NCI-H187 treated with DMSO at 0.1 percent for 48 hours (cell line): Measurements from ENCODE around the gene RNF31.

ENCODE experiments used
- DNase-seq: peaks from one replicate; lab custom pipeline; 2025; lab: John Stamatoyannopoulos, UW

Gene RNF31

DNA sequence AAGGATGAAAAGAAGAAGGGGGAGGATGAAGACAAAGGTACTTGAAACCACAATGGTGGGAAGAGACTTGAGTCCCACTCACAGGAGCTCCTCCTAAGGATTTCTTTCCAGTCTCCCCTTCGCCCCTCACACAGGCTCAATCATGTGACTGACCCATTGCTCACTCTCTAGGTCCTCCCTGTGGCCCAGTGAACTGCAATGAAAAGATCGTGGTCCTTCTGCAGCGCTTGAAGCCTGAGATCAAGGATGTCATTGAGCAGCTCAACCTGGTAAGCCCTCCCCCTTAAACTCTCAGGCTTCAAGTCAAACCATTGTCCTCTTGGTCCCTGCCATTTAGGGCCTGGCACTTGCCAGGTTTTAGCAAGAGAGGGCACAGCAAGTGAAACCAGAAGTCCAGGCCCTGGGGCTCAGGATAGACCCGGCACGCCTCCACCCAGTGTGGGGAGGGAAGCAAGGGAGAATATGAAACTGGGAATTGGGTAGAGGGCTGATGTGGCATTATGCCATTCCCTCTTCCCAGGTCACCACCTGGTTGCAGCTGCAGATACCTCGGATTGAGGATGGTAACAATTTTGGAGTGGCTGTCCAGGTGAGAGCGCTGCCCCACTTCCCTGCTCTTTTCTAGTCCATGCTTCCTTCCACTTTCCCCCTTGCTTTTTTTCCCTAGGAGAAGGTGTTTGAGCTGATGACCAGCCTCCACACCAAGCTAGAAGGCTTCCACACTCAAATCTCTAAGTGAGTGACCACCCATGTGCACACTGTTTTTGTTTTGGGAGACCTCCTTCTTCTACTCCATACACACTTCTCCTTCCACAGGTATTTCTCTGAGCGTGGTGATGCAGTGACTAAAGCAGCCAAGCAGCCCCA lies 9.5 kb upstream of the RNF31 start:
- DNase-seq = no peak

- DNase-seq = no peak
Measured at GRCh38 chr14:24138396-24139271, 8.7 kb upstream of the RNF31 start.

- DNase-seq = no peak
Measured at GRCh38 chr14:24139272-24139934, 7.9 kb upstream of the RNF31 start.

- peak; percentile 99 for DNase-seq
Measured at GRCh38 chr14:24141097-24141880, 6.0 kb upstream of the RNF31 start, which contains the start of gene EMC9. Gene EMC9 (minus strand): TSS chr14:24141591. CDS start chr14:24141304, 287 bp downstream.

- DNase-seq = no peak
Measured at GRCh38 chr14:24143511-24143910, 3.8 kb upstream of the RNF31 start.

GRCh38 chr14:24144451-24144850 lies 2.8 kb upstream of the RNF31 start:
- DNase-seq = no peak

GRCh38 chr14:24145219-24145618 lies 2.1 kb upstream of the RNF31 start:
- DNase-seq = no peak

DNA sequence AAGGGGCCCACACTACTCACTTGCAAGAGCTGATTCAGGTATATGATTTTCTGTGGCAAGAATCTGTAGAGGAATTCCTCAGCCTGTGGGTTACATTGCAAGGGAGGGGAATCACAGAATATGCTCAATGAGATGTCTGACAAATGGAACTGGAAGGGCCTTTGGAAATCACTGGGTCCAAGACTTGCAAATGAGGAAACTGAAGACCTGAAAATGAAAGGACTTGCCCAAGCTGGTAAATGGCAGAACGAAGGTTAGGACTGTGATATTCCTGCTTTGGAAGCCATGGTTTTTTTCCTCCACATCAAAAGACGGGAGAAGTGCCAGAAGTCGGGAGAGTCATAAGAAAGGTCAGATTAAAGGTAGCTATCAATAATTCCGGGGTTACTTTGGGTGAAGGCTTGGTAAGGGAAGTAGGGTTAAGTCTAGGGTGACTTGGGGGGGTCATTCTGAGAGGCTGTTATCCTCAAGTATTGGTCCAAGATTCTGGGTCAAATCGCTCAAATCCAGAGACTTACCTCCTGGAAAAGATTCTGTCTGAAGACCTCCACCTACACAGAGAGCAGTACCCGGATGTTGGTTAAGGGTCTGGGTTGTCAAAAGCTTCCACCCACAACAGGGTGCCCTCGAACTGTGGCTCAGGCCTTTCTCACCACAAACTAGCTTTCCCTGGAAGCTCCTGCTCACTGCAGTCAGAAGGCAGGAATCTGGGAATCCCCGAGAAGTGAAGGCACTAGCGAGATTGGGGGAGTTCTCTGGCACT lies 1.4 kb upstream of the RNF31 start:
- DNase-seq = no peak

DNA sequence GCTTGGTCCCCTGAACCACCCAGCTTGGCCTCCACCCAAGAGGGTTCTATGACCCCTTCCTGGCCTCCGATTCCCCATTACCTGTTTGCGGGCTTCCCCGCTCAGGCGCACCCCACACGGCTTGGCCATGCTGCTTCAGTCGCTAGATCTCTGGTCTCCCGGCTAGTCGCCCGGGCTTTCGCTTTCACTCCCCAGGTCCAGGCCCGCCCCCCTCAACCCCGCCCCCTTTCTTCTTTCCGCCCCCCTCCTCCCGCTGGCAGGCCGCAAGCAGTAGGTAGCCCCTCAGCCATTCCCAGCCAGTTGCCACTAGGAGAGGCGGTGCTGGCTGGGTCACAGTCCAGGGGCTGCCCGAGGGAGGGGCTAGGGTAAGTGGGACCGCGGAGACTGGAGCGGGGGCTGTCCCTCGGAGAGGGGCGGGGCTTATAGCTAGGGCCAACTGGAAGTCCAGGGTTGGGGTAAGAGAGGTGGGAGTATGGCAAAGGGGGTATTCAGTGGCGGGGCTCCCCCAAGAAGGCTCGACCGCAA lies 783 bp upstream of the RNF31 start, which contains the start of gene PSME2:
Gene PSME2, minus strand, starts transcription at position 158 of the 525 bp plus-strand sequence. Its CDS starts 29 bp downstream, at position 129.
- peak; percentile 96 for DNase-seq

GRCh38 chr14:24147761-24148428 lies 597 bp downstream of the RNF31 start:
- DNase-seq = no peak

DNA sequence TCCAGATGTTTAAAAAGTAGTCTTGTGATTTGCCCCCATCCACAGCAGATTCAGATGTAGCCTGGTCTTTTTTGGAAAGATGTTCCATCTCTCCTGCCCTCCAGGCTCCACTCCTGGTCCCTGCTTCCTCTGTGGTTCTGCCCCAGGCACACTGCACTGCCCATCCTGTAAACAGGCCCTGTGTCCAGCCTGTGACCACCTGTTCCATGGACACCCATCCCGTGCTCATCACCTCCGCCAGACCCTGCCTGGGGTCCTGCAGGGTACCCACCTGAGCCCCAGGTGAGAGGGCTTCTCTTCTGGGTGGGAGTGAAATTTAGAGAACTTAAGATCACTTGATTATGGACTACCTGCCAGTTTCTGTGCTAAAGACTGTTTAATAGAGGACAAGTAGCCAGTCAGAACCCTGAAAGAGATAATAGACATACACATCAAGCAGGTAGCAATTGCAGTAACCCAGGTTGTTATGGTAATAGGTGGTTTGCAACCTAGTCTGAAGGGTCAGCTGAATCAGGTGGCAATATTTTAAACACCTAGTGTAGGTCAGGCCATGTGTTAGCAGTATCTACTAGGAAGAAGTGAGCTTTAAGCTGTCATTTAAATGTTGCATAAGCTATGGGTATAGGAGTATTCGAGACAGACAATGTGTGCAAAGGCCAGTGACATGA lies 2.1 kb downstream of the RNF31 start:
- DNase-seq = no peak

DNA sequence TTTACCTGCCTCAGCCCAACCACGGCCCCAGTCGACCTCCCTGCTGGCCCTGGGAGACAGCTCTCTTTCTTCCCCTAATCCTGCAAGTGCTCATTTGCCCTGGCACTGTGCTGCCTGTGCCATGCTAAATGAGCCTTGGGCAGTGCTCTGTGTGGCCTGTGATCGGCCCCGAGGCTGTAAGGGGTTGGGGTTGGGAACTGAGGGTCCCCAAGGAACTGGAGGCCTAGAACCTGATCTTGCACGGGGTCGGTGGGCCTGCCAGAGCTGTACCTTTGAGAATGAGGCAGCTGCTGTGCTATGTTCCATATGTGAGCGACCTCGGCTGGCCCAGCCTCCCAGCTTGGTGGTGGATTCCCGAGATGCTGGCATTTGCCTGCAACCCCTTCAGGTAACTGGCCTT lies 2.8 kb downstream of the RNF31 start:
- DNase-seq = no peak

DNA sequence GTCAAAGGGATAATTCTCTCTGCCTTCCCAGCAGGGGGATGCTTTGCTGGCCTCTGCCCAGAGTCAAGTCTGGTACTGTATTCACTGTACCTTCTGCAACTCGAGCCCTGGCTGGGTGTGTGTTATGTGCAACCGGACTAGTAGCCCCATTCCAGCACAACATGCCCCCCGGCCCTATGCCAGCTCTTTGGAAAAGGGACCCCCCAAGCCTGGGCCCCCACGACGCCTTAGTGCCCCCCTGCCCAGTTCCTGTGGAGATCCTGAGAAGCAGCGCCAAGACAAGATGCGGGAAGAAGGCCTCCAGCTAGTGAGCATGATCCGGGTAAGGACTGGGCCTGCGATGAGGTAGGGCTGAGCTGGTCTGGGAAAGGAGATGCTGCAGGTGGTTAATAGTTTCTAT lies 3.3 kb downstream of the RNF31 start:
- no peak for DNase-seq

DNA sequence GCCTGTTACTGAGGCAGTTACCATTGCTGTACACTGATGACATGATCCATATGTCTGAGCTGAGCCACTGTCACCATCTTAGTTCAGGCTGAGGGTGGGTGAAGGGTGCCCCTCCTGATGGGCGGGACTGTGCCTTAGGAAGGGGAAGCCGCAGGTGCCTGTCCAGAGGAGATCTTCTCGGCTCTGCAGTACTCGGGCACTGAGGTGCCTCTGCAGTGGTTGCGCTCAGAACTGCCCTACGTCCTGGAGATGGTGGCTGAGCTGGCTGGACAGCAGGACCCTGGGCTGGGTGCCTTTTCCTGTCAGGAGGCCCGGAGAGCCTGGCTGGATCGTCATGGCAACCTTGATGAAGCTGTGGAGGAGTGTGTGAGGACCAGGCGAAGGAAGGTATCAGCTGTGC lies 3.7 kb downstream of the RNF31 start:
- DNase-seq = no peak

DNA sequence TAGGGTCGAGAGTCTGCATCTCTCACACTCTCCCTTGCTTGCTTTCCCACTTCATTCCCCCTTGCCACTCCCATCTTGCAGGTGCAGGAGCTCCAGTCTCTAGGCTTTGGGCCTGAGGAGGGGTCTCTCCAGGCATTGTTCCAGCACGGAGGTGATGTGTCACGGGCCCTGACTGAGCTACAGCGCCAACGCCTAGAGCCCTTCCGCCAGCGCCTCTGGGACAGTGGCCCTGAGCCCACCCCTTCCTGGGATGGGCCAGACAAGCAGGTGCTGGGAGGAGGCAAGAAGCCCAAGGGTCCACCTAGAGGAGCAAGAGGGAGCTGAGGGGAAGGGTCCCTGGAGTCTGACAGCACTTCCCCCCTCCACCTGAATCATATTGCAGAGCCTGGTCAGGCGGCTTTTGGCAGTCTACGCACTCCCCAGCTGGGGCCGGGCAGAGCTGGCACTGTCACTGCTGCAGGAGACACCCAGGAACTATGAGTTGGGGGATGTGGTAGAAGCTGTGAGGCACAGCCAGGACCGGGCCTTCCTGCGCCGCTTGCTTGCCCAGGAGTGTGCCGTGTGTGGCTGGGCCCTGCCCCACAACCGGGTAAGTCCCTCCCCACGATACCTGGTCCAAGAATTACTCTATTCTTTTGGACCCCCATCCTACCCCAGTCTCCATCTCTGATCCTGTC lies 4.2 kb downstream of the RNF31 start:
- no peak for DNase-seq

DNA sequence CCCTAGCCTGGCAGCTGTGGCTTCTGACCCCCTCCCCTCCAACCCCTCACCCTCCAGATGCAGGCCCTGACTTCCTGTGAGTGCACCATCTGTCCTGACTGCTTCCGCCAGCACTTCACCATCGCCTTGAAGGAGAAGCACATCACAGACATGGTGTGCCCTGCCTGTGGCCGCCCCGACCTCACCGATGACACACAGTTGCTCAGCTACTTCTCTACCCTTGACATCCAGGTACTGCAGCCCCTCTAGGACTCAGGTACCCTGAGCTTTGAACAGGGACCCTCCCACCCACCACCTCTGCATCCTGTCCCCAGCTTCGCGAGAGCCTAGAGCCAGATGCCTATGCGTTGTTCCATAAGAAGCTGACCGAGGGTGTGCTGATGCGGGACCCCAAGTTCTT lies 7.8 kb downstream of the RNF31 start:
- no peak for DNase-seq

DNA sequence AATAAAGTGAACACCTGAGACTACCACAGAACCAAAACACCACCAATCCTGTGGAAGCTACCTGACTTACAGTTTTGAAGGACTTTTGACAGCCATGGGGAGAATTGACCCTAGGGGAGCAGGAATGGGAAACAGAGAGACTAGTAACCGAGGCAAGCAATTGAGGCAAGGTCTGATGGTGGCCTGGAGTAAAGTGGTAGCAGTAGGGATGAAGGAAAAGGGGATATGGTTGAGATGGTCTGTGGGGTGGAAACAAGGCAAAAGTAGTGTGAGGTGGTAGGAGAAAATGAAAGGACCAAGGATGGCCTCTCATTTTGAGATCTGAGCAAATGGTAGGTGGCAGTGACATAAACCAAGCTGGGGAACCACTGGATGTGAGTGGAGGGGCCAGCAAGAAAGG lies 9.5 kb downstream of the RNF31 start:
- no peak for DNase-seq

- DNase-seq = no peak
Measured at GRCh38 chr14:24157331-24157730, 10.0 kb downstream of the RNF31 start.
